Iris pigment epithelial cell (primary cell): ENCODE data around the gene CHID1.
A peak's percentile ranks its signal among the peaks of the same experiment; 100 is the strongest.

Experiments
- DNase-seq: peaks from one replicate; pipeline ENCODE4 v3.0.0-alpha.2; 2011; ENCODE audit warnings: low read depth

The CHID1 gene

GRCh38 chr11:933142-933851 is 22.7 kb upstream of the CHID1 start:
- DNase-seq, result peak; percentile 73

GRCh38 chr11:932435-932834 is 21.8 kb upstream of the CHID1 start:
- DNase-seq, result no peak

GRCh38 chr11:931385-931784 is 20.8 kb upstream of the CHID1 start:
- DNase-seq, result no peak

DNA sequence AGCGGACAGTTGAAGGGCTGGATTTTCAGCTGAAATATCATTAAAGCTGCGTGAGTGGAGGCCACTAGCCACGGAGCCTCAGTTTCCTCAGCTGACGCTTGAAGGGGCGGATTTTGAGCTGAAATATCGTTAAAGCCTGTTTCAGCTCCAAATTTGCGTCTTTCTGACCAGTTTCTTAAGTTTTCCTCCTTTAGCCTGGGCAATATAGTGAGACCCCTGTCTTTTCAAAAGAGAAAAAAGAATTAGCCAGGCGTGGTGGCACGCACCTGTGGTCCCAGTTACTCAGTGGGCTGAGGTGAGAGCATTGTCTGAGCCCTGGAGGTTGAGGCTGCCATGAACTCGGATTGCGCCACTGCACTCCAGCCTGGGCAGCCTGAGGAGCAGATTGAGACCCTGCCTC is 18.8 kb upstream of the CHID1 start:
- DNase-seq, result no peak

DNA sequence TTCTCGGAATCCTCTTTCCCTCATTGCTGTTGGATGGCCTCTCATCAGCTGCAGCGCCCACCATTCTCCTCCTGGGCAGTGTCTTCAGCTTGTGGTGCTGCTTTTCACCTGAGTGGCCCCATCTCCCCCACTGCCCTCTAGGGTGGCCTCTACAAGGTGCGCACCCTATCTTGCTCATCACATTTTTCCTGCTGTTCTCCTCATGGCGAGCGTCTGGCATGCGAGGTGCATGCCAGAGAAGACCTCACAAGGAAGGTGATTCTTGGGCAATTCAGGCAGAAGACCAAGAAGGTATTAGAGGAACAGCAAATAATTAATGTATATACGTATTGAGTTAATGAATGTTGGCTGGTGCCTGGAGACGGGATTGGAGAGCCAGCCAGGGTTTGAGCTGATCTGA is 18.2 kb upstream of the CHID1 start:
- no peak for DNase-seq

DNA sequence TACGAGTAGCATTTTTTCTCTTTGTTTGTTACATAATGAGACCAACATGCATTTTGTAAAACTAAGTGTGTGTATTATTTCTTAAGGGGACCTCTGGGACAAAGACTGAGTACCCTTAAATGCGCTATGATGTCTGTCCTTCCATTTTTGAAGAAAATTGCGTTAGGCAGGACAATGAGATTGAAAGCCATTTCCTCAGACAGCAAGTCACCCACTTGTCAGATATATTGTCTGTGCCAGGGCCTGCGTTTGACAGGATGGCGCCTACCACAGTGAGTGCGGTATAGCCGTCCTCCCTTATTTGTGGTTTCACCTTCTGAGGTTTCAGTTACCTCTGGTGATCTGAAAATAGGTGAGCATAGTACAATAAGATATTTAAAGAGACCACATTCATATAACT is 17.3 kb upstream of the CHID1 start:
- no peak for DNase-seq

GRCh38 chr11:926341-926916 is 15.8 kb upstream of the CHID1 start:
- peak; percentile 69 for DNase-seq

- peak; percentile 91 for DNase-seq
These were observed 15.1 kb upstream of the CHID1 start, which contains the start of gene AP2A2 for GRCh38 chr11:925496-926301. AP2A2 (plus strand) TSS chr11:925870; CDS start chr11:926022, 152 bp downstream.

GRCh38 chr11:925158-925495 is 14.5 kb upstream of the CHID1 start:
- DNase-seq, result no peak

GRCh38 chr11:924406-925157 is 14.0 kb upstream of the CHID1 start:
- DNase-seq, result no peak

DNA sequence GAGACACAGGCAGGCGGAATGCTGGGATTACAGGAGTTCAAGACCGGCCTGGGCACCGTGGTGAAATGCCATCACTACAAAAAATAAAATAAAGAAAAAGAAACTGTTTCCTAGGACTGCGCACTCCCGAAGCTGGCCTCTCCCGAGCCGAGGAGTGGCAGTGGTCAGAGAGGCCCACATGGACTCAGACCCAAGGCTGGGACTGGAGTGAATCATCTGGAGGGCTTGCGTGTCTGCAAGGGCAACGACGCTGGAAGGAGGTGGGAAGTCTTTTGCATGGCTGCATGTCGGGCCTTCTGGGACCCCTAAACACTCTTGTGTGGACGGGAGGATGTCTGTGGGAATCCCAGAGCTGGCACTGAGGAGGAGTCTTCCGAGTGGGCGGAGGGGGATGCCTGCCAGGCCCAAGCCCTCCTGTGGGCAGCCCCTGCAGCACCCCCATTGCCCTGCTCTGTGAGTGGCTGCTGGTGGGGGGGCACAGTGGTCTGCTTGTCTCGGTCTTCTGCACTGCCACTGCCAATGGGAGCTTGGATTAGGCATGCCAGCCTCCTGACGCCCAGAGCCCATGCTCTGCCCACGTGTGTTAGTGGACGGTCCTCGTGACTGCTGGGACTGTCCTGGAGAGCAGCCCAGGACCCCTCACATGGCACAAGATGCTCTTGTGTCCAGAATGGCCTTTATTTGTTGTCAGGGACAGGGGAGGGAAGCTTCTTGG is 13.2 kb upstream of the CHID1 start:
- DNase-seq, result no peak

DNA sequence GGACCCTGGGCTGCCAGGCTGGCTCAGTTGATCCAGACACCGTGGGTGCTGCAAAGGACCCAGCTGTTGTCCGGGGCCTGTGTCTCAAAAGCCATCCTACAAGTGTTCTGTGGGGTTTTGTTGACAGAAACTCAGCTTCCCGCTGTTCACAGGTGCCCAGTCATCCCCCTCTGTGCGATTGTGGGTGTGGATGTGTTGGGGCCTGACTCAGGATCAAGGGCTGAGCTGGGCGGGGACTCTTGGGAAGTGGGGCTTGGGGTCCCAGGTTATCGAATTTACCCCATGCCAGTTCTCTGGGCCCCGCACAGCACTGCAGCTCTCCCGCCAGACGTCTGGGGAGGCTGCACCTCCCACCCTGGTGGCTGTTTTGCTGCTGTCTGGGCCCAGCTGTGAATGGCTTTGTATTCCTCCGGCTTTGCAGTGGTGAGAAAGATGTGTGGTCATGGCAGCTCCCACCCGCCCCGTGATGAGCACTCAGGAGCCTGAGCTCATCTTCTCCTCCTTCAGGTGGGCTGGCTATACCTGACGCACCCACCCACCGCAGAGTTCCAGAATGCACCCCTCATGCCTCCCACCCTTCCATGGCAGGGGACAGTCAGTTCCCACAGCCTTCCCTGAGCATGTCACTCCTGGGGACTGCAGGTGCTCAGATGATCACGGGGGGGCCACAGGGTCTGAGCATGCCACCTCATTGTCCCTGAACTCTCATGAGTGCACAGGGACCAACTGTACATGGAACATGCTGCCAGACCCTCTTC is 11.5 kb upstream of the CHID1 start:
- no peak for DNase-seq

DNA sequence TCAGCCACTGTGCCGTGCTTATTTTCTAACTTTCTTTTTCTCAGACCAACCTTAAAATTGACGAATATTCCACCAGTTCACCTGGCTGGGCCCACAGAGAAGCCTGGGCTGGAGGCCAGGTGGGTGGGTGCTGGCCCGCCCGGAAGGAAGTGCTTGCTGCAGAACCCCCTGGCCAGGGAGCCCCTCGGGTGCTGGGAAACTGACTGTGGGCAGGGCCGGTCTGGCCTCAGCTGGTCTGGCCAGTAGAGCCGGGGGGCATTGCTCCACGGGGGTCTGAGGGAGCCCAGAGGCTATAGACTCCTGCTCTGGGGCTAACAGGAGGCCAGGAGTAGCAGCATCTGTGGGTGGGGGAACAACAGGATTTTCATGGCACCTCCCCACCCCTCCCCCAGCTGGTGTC is 6.8 kb upstream of the CHID1 start:
- no peak for DNase-seq

DNA sequence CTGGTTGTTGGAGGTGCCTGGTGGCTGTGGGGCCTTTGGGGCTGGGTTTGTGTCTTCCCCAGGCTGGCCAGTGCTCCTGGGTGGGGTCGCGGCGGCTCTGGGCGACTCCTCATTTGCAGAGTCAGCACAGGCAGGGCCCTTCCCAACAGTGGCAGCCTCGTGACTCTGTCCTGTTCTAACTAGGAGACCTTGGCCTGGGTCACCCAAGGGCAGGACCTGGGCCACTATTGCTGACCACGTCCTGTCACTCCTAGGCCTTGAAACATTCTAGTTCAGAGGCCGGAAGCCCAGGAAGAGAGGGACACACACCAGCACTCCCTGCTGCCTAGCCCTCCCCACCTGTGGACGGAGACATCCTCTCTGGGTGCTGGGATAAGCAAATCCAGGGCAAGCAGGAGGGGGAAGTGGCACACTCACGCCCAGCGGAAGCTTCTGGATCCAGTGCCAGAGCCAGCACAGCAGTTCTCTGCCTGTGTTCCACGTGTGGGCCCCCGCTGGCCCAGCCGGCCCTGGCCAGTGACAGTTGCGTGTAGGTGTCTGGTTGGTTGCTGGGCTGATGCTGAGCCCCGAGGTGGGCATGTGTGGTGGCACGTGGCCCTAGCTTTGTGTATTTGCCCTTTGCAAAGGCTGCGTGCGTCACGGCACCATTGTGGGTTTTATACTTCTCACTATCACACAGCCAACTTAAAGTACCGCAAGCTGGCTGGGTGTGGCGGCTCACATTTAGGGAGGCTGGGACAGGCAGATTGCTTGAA is 4.3 kb upstream of the CHID1 start:
- no peak for DNase-seq

DNA sequence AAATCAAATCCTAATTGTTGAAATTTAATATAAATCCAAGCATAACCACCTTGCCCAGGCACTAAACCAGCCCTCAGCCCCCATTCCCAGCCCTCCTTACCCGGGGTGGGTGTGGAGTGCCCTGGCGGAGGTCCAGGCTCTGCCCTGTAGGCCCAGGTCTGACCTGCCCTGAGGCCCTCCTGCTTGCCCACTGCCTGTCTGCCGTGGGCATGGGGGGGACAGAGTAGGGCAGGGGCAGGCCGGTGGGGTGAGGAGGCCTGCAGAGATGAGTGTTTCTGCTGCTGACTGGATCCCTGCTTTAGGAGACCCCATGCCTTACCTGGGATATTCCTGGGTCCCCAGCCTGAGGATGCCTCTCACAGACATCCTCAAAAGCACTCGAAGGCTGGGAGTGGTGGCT is 3.6 kb upstream of the CHID1 start:
- no peak for DNase-seq

- DNase-seq, result no peak
These were observed 2.4 kb upstream of the CHID1 start for GRCh38 chr11:913043-913442.

DNA sequence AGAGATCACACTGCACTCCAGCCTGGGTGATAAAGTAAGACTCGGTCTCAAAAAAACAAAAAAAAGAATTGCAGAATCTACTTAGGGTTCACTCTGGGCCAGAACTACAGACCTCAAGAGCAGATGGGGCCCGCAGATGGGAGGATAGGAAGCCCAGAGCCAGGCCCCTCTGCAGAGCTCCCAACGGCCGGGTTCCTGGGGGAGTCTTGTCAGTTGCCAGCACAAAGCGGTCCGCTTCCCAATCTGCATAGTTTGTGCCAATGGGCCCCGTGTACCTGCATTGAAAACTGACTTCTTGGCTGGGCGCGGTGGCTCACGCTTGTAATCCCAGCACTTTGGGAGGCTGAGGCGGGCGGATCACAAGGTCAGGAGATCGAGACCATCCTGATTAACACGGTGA is 1.7 kb upstream of the CHID1 start:
- DNase-seq, result no peak

DNA sequence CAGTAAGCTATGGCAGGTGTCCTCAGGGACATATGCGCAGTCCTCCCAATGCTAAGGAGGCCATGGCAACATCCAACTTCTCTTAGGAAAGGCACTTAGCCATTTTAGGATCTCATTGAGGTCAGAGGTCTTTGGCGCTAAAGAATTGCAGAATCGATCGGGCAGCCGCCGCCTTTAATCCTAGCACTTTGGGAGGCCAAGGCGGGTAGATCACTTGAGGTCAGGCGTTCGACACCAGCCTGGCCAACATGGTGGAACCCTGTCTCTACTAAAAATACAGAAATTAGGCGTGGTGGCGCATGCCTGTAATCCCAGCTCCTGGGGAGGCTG is 1.2 kb upstream of the CHID1 start:
- DNase-seq, result no peak

DNA sequence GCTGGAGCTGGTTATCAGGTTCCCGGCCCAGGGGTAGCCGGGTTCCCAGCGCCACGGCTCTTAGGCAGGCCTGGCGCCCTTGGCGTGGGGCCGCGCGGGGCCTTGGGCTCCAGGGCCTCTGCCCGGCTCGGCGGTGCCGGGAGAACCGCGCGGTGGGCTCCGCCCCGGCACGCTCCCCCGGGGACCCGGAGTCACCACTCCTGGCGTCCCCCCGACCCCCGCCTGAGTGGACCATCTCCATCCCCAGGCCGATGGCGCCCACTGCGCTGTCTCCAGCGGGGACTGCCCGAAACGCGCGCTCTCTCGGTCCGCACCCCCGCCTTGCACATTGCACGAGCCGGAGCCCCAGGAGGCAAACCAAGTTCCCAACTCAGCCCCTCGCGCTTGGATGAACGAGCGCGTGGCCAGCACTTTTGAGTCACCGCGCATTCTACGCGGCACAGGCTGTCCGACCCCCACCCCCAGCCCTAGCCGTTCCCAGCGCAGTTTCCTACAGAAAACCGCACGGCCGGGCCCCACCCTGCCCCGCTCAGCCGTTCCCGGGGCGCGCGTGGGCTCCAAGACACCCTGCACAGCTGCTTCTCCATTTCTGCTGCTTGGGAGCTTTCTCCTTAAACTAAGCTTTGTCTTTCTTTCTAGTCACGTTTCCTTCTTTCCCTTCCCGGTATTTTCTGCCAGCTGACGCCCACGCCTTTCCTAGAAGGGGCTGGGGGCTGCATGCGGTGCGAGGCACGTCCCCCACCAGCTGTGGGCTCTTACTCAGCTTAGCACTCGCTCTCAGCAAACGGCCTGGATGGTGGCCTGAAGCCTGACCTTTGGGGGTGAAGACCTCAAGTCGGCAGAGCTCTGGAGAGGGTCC is 650 bp upstream of the CHID1 start:
- DNase-seq, result peak; percentile 82
